Right cardiac atrium (tissue), 5 donors: ENCODE results near the gene DPYSL5. TPM values are rescaled to one million over a fixed set of nuclear protein-coding genes. Genes with fewer than 3 reads are reported as not detected.
A peak's percentile ranks its signal among the peaks of the same experiment; 100 is the strongest.

Source experiments
- ATAC-seq, 2 donors: fragments of 200-7000 bp; cut with Tn5 transposase; one replicate each; pipeline versions ENCODE4 v1.8.0 to v1.9.1; 2020; ENCODE audit warnings: moderate library complexity in 2 of 2, mild to moderate bottlenecking in 1 of 2
- DNase-seq, 3 donors: peaks; one replicate each; pipeline ENCODE4 v3.0.0-alpha.2; 2020
- H3K27ac ChIP-seq: one replicate; pipeline ENCODE4 v1.5.1; 2013; ENCODE audit warnings: mild to moderate bottlenecking, low read length, control low read depth, moderate library complexity
- H3K27me3 ChIP-seq: one replicate; pipeline ENCODE4 v1.6.1; 2013; ENCODE audit not compliant: control insufficient read depth, insufficient read depth
- H3K4me1 ChIP-seq: one replicate; pipeline ENCODE4 v1.6.1; 2013; ENCODE audit warnings: low read length; ENCODE audit not compliant: control insufficient read depth, insufficient read depth
- H3K4me3 ChIP-seq: one replicate; pipeline ENCODE4 v1.5.1; 2013; ENCODE audit warnings: low read length, control low read depth
- H3K9me3 ChIP-seq: one replicate; pipeline ENCODE4 v1.6.1; 2013; ENCODE audit warnings: low read length; ENCODE audit not compliant: control insufficient read depth
- WGBS: extraction: QIAGEN DNeasy Blood & Tissue Kit; methylation state at CpG from one replicate; pipeline ENCODE4 v1.1.7; 2013; 5-methylcytosine and 5-hydroxymethylcytosine counted together
- intact Hi-C, 4 donors: fragments of 100-400 bp; cut with DNase I; formaldehyde crosslinking; loops; one replicate each; pipeline versions ENCODE4 v1.11.0 to v1.14.0; 2022 to 2023
- polyA plus RNA-seq: library from polyadenylated mRNA; stranded (reverse); fragments of 200-250 nt; gene quantifications from one replicate; pipeline ENCODE4 v1.2.3, GENCODE V29; 2013
- total RNA-seq, 4 donors: library from RNA; stranded (reverse); fragmentation: NEBNext Ultra II Directional; extraction: Animal tissue kit (Norgen Biotek cat#: 25700); gene quantifications; one replicate each; pipeline ENCODE4 v1.2.1, GENCODE V29; 2021
- donor health status: healthy with polysubstance abuse.
- donor health status: DM: no; HTN: yes; CAD: no.
- donor health status: DM: no; HTN: no; CAD: no.
- donor health status: DM: no; HTN: yes; CAD: no; lungs with severe emphysema.
- donor health status: DM: yes; HTN: yes; CAD: no.

The DPYSL5 gene
- total and polyA plus RNA-seq, 5 donors = 0.05 TPM; not detected in 4

DNA sequence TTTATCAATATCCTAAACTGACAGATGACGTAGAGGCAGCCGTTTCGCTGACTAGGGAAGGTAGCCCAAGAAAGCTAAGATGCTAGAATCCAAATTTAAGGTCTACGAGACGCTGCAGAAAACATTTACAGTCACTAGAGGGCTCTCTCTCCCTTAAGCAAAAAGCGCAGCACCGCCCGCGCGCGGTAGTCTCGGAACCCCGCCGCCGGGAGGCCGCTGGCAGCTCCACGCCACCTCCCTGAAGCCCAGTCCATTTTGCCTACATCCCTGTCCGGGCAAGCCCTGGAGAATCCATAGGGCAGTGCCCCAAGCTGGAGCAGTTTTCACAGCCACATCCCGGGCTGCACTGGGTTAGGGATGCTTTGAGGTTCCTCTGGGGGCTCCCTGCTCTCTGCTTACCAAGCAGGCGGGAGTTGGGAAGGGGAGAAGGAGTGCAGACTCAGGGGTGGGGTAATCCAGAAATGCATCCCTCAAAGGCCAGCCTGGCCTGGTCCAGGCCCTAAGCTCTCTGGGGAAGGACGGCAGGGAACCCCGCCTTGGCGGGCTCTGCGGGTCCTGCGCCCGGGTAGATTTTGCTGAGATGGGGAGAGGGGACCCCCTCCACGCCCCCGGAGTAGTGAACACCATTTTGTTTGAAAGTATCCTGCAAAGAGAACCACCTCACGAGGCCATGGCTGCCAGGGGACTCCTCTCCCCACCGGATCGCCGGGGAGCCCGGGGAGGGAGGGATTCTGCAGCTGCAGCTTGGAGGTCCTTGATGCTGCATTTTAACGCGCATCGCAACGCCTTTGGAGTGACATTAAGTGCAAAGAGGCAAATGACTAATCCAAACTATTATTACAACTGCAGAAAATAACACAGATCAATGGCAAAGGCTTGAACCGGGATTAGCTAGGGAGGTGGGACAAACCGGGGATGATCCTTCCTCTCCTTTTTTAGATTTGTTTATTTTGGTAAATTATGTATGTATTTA lies 1.3 kb upstream of the DPYSL5 start:
- H3K9me3 ChIP-seq = no peaks in the 10 kb centered on the region
- ATAC-seq (peak; percentile 67 to 83), DNase-seq (peak; percentile 73 to 89 (median 86))
- WGBS = 5% methylated on average over 39 of the region's 39 CpGs
- H3K27ac ChIP-seq = no peak overlapping the region
- no peaks in the 10 kb centered on the region for H3K4me1 ChIP-seq
- no peak overlapping the region for H3K4me3 ChIP-seq
- intact Hi-C loops = loop anchor here (2.0 to 5.0 kb wide), 4 partner anchors 76 to 96 kb away; no protein-coding TSS in a partner anchor
- no peaks in the 10 kb centered on the region for H3K27me3 ChIP-seq

DNA sequence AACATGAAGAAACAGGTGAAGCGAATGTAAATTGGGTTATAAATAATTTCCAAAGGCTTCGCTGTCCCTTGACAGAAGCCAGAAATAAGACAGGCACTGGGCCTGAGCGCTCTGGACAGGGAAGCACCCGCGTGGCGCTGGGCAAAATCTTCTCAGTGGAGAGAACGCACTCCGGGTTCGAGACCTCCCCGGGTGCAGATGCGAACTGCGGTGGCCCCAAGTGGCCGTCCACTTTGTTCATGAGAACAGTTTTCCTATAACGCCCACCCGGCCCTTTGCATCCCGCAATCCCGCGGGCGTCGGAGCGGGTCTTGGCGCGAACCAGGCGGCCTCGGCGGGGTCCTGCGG lies 651 bp upstream of the DPYSL5 start:
- intact Hi-C loops = loop anchor here (2.0 to 5.0 kb wide), 4 partner anchors 75 to 96 kb away; no protein-coding TSS in a partner anchor
- no peak overlapping the region for H3K27ac ChIP-seq
- no peaks in the 10 kb centered on the region for H3K4me1 ChIP-seq
- WGBS = 2% methylated on average over 27 of the region's 27 CpGs
- peak overlapping the region; percentile 46 for H3K4me3 ChIP-seq
- DNase-seq (no peak), ATAC-seq (no peak)
- H3K9me3 ChIP-seq = no peaks in the 10 kb centered on the region
- no peaks in the 10 kb centered on the region for H3K27me3 ChIP-seq

DNA sequence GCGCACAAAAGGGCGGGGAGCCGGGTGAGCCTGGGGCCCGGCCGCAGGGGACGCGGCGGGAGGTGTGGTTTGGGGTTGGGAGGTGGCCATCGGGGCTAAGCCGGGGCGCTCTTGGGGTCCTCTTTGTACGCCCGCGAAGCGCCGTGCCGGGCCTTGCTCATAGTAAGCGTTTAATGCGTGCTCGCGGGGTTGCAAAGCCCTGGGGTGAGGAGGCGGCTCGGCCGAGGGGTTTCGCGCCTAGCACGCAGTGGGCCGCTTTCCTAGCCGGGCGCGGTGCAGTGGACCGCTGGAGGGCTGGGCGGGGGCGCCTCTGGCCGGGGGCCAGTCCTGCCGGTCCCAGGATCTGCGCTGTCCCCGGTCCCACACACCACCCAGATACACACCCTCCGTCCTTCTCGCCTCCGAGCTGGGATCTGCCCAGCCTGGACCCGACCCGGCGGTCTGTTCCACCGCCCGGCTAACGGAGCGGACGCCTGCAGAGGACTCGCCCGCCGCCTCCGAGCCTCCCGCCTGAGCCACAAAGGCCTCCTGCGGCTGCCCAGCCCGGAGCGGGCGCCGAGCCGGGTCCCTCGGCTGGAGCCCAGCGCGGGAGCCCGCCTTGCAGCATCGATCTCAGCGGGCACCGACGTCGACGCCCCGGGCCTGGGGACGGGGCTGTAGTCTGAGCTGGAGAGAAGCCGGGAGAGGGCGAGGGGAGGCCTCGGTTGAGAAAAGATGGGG lies 564 bp downstream of the DPYSL5 start:
- peak; percentile 19 to 46 for ATAC-seq
- WGBS = under 1% methylated on average over 75 of the region's 75 CpGs
- DNase-seq = peak in 2 of 3 donors; percentile 15 to 56
- intact Hi-C loops = loop anchor here (5.0 kb wide), 2 partner anchors 74 to 94 kb away; no protein-coding TSS in a partner anchor
- H3K27me3 ChIP-seq = no peaks in the 10 kb centered on the region
- H3K4me1 ChIP-seq = no peaks in the 10 kb centered on the region
- peak overlapping the region; percentile 46 for H3K4me3 ChIP-seq
- no peak overlapping the region for H3K27ac ChIP-seq
- H3K9me3 ChIP-seq = no peaks in the 10 kb centered on the region

DNA sequence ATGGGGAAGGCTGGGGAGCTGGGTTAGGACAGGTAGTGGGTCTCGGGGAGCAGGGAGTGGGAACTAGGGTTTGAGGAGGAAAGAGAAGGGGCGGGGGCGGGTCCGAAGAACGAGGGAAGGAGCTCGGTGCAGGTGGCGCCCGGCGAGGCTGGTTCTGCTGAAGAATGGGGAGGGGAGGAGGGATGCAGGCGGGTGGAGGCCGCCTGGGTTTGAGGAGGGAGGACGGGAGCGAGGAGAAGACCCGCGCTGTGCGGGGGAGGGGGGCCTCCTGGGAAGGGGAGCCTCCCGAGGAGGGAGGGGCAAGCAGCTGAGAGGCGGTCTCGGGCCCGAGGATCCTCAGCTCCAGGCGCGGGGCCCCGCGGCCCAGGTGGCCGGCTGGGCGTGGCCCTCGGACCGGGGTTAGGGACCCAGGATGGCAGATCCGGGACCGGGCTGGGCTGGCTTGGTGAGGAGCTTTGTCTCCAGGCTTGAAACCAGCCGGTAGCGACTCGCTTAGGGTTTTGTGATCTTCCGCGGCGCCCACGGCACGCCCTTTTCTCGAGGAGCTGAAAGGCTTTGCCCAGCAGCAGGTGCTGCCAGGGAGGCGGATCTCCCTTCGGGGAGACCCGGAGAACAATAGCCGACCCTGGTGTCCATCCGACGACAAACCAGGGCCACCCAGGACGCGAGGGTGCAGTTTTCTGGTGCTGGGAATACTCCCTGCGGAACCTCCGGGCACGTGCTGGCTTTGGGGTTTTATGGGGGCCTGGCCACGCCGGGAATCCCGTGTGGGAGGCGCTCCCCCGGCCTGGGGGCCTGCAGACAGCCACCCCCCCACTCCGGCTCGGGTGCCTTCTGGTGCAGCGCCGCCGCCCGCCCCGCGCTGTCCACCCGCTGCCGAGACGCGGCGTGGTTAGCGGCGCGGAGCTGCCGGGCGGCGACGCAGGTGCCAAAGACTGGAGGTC lies 1.4 kb downstream of the DPYSL5 start:
- intact Hi-C loops = loop anchor here (5.0 kb wide), 2 partner anchors 73 to 93 kb away; no protein-coding TSS in a partner anchor
- ATAC-seq = peak in 1 of 2 donors; percentile 10
- Histone ChIP-seq H3K27ac (no peak overlapping the region), H3K9me3 (no peaks in the 10 kb centered on the region), H3K4me3 (peak overlapping the region; percentile 46), H3K27me3 (no peaks in the 10 kb centered on the region), H3K4me1 (no peaks in the 10 kb centered on the region)
- DNase-seq = peak in 1 of 3 donors; percentile 63
- WGBS = 2% methylated on average over 75 of the region's 75 CpGs

DNA sequence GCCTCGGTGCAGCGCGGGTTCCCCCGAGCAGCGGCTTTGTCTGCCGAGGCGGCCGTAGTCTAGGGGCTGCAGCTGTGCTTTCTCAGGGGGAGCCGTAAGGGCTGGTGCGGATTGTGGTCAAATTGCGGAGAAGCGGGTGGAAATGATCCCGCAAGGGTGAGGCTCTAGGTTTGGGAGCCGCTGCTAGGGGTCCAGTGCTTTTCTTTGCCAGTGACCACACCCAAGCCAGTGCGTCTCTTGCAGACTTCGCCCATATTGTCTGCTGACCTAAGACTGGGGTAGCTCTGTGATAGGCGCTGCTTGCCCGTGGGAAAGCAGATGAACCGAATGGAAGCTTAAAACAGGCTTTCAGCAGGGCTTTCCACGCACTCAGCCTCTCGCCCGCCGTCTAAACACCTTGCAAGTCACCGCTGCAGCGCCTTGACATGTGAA lies 2.1 kb downstream of the DPYSL5 start:
- Histone ChIP-seq H3K4me1 (no peaks in the 10 kb centered on the region), H3K27me3 (no peaks in the 10 kb centered on the region), H3K4me3 (no peak overlapping the region), H3K27ac (no peak overlapping the region), H3K9me3 (no peaks in the 10 kb centered on the region)
- 26% methylated on average over 25 of the region's 25 CpGs for WGBS
- ATAC-seq (no peak), DNase-seq (no peak)
- intact Hi-C loops = loop anchor here (5.0 kb wide), 2 partner anchors 72 to 92 kb away; no protein-coding TSS in a partner anchor

DNA sequence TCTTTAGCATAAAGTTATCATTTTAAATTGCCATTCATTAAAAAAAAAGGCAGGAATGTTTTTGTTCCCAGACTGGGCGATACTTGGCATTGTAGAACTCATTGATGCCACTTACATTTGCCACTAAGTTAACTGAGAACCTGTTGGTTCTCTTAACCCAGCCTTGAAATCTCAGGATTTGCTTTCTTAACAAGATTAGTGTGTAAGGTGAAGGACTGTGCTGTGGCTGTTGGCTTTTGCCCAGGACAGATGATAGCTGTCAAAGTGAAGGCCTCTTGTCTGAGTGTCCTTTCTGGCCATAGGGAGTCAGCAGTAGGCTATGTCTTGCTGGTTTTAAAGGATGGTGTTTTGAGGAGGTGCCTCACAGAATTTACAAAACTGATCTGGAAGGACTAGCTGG lies 2.6 kb downstream of the DPYSL5 start:
- ATAC-seq (no peak), DNase-seq (no peak)
- no peaks in the 10 kb centered on the region for H3K27me3 ChIP-seq
- no peaks in the 10 kb centered on the region for H3K4me1 ChIP-seq
- 96% methylated on average over 1 of the region's 1 CpG for WGBS
- no peak overlapping the region for H3K27ac ChIP-seq
- no peaks in the 10 kb centered on the region for H3K9me3 ChIP-seq
- H3K4me3 ChIP-seq = no peak overlapping the region
- intact Hi-C loops = no loop called here

DNA sequence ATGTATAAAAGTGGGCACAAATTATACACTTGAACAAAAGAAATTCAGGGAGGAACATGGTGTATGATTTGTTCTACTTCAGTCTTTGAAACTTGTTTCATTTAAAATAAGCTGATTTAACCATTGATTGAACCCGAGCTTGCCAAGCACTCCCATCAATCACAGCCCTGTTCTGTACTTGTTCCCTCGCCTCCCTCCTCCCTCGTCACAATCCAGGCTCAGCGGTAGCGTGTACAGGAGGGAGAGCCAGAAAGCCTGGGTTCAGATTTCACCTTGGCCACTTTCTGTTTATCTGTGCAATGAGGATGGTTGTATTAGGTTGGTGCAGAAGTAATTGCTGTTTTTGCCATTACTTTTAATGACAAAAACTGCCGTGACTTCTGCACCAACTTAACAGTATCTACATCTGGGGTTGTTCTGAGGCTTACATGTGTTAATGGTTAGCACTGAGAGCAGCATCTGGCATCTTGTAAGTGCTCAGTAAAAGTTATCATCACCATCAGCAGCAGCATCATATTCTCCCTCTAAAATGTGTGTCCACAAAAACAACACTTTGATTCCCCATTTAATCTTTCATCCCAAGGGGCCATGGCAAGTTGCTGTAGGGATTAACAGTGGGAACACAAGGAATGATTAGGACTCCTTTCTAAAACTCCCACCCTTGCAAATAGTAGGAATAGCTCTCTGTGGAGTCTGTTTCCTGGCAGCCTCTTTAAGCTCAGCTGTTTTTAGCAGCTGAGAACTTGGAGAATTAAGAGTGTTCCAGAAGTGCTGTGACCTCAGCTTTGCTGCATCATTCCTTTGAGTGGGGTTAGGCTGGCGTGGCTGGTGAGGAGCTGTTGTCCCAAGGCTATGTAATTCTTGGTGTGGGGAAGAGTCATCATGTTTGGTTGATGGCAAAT lies 4.7 kb downstream of the DPYSL5 start:
- Histone ChIP-seq H3K4me3 (no peak overlapping the region), H3K27me3 (no peaks in the 10 kb centered on the region), H3K9me3 (no peaks in the 10 kb centered on the region), H3K4me1 (no peaks in the 10 kb centered on the region), H3K27ac (no peak overlapping the region)
- ATAC-seq = peak; percentile 64
- DNase-seq = no peak
- WGBS = 32% methylated on average over 7 of the region's 7 CpGs
- intact Hi-C loops = no loop called here

DNA sequence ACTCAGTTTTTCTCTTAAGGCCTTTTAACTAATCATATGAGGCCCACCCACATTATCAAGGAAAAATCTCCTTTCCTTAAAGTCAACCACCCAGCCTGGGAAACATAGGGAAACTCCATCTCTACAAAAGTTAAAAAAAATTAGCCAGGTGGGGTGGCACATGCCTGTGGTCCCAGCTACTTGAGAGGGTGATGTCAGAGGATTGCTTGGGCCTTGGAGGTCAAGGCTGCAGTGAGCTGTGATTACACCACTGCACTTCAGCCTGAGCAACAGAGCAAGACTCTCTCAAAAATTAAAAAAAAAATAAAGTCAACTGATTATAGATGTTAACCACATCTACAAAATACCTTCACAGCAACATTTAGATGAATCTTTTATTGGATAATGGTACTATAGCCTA lies 5.8 kb downstream of the DPYSL5 start:
- intact Hi-C loops = no loop called here
- no peaks in the 10 kb centered on the region for H3K9me3 ChIP-seq
- H3K4me3 ChIP-seq = no peak overlapping the region
- ATAC-seq = no peak
- H3K4me1 ChIP-seq = no peaks in the 10 kb centered on the region
- no peak for DNase-seq
- H3K27ac ChIP-seq = no peak overlapping the region
- H3K27me3 ChIP-seq = no peaks in the 10 kb centered on the region

DNA sequence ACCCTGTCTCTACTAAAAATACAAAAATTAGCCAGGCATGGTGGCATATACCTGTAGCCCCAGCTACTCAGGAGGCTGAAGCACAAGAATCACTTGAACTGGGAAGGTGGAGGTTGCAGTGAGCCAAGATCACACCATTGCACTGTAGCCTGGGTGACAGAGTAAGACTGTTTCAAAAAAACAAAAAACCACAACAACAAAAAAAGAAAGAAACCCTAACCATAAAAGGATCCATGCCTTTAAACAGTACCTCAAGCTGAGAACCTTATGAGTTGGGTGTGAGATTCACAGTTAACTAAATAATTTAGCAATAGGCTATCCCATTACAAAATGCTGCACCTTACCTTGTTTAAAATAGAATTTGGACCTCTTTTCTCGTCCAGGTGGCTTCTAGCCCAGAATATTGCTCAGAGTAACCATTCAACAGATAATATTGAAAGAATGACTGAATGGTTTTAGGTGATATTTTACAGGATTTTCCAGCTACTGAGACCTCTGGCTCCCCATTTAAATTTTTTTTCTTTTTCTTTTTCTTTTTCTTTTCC lies 6.4 kb downstream of the DPYSL5 start:
- no peaks in the 10 kb centered on the region for H3K9me3 ChIP-seq
- no peaks in the 10 kb centered on the region for H3K27me3 ChIP-seq
- no peak overlapping the region for H3K4me3 ChIP-seq
- 64% methylated on average over 1 of the region's 1 CpG for WGBS
- no peak for ATAC-seq
- no peaks in the 10 kb centered on the region for H3K4me1 ChIP-seq
- H3K27ac ChIP-seq = no peak overlapping the region
- intact Hi-C loops = no loop called here
- DNase-seq = no peak
